GM21528 (cell line): Measurements from ENCODE around the gene OPCML.

Source experiments
- ATAC-seq: cut with Tn5 transposase; IDR thresholded peaks from one replicate; pipeline ENCODE4 v1.9.1; 2021; ENCODE audit warnings: mild to moderate bottlenecking, moderate library complexity; ENCODE audit not compliant: unreplicated experiment, low FRiP score

The OPCML gene

DNA sequence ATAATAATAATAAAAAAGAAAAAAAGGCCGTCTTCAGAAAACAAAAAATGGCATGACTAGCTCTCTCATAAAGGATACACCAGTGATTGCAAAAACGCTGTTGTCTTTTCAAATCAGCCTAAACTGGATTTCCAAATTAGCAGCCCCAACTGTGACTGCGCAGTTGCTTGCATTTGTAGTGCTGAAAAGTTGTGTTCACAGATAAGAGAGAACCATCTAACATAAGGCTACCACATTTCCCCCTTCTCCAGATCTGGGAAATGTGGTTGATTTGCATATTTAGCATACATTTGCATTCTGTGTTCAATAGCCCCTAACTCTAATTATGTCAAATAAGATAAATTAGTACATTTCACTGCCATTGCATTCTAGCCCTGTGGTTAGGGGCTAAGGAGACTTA is 650.7 kb downstream of the OPCML start:
- ATAC-seq: no peak

DNA sequence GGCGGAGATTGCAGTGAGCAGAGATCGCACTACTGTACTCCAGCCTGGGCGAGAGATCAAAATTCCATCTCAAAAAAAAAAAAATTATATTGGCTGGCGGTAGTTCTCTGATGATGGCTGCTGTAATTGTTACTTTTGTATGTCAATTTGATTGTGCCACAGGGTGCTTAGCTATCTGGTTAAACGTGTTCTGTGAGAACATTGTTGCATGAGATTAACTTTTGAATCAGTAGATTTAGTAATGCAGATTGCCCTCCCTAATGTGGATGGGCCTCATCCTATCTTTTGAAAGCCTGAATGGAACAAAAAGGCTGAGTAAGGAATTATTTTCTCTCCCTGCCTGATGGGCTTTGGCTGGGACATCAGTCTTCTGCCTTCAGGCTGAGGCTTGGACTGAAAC is 654.2 kb downstream of the OPCML start:
- no peak for ATAC-seq

DNA sequence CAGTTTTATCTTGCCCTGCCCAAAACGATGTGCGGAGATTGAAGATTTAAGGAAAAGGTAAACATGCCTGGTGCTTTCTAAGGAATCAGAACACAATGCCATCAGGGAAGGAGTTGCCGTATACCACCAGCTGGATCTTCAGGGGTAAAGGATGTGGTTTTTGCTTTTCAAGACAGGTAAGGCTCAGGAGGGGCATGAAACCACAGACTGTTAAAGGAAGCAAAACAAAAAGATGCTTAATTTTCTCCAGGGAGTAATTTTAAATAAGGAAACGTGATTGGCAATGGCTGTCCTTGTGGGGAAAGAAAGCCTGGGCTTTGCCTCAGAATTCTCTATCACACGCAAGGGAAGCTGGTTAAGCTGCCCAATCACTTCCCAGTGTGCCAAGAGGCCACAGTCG is 655.6 kb downstream of the OPCML start:
- ATAC-seq: no peak

DNA sequence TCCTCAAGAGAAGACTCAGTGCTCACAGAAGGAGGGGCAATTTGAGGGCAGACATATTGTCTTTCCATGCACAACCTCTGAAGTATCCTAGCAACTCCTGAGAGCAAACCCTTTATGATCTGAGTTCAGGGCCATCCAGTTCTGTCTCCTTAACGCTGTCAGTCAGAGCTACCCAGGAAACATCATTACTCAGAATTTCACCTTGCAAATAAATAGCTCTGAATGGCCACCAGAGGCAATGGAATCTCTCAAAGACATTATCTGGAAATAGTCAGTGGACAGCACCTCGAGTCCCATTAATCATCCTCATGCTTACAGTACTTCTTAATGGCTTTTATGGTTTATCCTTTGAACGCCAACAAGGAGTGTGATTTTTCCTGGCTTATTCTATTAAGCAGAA is 656.1 kb downstream of the OPCML start:
- ATAC-seq: no peak

DNA sequence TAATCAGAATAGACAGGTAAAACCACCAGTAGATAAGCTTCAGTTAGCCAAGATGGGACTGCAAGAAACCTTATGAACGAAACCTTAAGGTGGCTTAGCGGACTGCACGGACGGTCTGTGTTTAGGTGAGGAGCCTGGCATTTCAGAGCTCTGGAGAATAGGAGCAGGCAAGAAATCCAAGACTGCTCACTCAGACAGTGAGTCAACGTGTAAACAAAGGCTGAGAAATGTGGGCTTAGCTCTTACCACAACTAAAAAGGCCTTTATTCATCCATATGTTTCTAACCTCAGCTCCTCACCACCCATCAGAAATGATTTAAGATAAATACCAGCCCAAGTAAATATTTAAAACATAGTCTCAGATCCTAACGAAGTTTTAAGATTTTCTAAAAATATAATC is 657.7 kb downstream of the OPCML start:
- no peak for ATAC-seq

DNA sequence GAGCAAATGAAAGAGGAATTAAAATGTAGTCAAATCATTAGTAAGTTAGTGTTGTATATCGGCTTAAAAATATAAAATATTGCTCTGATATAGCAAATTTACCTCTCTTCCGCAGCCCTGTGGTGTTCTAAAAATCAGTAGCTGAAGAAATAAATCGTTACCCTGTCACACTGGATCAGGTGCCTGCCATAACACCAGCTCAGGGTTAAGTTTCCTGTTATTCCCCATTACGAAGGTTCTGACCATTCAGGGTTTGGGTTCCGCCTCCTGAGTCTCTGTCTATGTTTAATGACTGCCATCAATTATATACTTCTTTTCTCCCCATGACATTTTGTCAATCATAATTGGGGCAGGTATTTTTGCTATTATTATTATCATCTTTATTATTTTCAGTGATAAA is 658.5 kb downstream of the OPCML start:
- ATAC-seq: no peak

DNA sequence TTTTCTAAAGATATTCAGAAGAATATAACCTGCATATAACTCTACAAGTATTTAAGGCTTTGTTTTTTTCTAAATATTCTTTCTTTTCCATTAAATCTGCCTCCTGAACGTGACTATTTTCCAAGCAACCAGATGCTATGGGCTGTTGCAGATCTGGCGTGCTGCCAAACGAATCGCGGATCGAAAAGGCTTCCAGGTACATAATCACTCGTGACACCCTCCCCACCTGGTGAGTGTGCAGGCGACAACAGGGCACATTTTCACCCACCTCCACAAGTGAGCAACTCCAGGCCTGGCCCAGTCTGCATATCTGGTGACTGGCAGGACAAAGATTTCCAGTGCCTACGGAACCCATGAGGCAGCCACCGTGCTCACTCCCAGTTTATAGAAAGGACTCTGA is 660.1 kb downstream of the OPCML start:
- no peak for ATAC-seq

DNA sequence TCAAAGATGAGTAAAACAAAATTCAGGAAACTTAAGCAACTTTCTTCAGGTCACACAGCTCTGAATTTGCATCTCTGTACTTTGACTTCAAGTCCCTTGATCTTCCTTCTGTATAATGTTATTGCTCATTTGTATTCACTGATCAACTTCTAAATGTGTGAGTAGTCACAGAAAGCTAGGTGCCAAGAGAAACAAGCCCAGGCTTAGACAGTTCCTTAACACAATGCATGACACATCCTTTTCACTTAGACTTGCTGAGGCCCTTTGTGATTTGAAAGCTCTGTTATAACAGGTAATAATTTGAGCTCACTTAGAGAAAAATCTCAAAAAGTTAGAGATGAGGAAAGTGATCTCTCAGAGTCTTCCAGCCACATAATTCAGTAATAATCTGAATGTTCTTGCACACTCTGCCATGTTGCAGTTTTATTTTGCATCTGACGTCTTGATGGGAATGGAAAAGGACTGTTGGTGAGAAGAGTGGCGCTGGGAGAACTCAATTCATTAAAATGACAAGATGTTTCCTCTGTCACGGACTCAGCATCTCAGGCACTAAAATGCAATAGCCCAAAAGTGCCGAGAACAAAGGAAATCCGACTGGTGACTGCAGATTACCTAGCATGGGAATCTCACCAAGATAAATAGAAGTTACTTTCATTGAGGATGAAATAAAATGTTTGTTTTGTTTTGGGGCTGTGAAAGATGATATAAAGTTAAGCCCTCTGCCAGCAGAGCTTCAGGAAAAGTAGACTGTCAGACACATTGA is 665.3 kb downstream of the OPCML start:
- no peak for ATAC-seq

DNA sequence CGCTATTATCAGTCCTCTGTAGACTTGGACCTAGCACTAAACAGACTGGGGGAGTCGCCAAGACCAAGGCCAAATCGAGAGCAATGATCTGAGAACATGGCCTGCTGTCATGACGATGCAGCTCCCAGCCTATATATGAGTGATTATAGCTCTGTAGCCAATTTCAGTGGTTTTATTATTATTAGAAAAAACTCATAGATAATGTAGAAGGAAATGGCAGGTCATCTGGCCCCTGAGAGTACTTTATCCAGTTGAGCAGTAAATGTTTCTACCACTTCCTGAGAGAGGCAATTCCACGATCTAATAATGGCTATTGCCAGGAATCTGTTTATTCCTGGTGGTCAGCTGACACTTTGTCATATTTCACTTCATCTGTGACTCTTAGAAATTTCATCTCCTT is 666.7 kb downstream of the OPCML start:
- ATAC-seq: no peak

DNA sequence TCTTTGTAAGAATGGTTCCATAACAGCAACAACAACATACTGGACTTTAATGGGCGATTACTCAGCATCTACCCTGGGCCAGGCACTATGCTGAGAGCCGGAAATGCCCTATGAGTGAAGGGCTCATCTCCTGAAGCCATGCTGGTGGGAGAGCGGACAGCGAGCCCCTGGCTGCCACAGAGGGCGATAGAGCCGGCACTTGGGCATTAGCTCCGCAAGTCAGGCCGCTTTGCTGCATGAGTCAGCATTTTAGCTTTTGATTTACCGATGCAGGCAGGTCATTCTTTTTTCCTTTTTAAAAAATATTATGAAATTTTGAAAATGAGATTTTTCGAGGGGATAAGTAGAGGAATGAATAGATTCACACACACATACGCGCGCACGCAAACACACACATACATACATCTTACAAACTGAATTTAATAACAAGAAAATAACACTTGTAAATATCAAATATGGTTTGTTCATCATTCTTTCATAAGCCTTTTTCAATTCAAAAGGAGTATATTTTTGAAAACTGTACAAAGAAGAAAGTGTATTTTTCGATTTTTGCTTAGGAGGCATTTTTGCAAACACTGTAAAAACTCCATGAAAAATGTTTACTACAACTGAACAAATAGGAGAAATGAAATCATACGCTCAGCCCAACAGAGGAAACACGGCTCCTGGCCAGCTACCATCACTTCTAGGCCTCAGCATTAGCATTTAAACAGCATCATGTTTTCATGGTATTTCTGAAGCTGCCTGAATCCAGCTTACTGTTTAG is 667.3 kb downstream of the OPCML start:
- no peak for ATAC-seq

DNA sequence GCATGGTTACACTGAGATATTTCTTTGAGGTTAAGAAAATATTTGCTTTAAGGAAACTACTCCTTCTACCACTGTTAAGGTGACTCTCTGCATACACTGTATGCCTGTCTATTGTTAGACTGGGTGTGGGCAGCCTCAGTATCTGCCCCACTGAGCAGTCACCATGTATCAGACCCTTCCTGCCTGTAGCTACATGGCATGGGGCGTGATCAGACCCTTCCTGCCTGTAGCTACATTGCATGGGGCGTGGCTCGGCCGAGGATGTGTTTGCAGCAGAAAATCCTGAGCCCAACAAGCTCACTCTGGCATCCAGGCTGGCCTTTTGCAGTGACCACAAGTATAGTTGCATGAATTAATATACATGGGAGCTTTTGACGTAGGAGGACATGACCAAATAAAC is 669.4 kb downstream of the OPCML start:
- ATAC-seq: no peak

DNA sequence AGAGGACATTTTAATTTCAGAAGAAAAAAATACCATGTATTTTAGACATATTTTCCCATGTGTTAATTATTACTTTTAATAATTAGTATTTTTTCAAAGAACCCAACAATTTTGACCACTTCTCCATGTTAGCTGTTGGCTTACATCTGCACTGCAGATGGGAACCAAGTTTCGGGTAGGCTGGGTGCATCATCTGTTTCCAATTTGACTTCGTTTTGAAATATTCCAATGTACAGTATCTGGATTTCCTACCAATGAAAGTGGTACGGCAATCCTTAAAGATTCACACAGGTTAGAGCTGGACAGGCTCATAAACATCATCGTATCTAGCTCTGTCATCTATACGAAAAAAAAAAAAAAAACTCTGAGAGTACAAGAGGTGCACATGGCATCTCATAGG is 670.2 kb downstream of the OPCML start:
- no peak for ATAC-seq

DNA sequence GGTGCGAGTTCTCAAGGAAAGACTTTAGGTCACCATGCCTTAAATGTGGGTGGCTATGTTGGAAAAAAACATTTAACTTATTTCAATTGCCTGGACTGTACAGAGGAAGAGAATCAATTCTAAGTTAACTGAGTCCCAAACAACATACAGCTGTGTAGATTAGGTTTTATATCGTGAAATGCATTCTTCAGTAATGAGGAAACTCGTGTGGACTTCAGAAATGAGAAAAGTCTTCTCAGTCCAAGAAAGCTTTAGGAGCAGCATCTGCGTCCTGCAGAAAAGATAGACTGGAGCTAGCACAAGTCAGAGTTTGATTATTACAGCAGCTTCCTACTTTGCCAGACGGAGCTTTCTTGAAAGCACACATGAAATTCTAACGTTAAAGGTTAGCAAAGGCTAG is 673.0 kb downstream of the OPCML start:
- ATAC-seq: no peak

DNA sequence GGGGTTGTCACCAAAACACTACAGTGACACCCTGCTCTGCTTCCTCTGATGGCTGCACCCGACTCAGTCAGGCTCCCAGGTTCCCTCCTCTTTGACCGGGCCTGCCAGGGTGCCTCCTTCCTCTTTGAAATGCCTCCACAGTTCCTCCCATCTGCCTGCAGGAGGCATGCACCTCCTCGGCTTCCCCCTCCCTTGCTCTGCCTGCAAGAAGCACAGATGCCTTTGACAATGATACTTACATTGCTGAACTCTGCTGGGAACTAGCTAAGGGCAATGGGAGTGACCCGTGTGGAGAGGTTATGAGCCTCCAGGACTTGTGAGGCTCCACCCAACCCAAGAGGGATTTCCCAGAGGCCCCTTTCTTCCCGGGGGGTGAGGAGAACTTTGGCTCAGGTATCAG is 674.1 kb downstream of the OPCML start:
- no peak for ATAC-seq

DNA sequence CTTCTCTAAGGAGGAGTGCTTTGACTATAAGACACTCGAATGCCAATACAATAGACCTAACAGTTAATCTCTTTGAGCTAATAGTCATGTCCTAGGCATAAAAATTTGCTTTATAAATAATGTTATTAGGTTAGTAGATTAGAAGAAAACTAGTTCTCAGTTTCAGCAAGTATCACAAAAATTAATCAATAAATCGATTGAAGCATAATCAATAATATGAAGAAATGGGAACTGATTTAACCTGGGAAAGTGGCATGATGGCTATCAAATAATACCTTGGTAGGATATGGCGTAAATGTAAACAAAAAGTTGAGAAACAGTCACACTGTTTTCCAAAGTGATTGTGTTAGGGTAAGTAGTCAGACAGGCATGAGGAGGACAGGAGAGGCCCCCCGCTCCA is 676.3 kb downstream of the OPCML start:
- ATAC-seq: no peak

DNA sequence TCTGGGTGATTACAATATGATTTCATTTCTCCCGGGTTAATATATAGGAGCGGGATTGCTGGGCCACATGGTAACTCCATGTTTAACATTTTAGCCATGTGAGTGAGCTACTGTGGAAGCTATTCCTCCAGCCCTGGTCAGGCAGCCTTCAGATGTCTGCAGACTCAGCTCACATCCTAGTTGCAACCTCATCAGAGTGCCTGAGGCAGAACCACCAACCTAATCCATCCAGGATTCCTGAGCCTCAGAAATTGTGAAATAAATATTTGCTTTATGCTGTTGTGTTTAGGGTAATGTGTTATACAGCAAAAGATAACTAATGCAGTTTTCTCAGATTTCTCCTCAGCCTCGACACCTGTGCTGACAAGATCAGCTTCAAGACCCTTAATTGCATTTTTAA is 676.8 kb downstream of the OPCML start:
- ATAC-seq: no peak

DNA sequence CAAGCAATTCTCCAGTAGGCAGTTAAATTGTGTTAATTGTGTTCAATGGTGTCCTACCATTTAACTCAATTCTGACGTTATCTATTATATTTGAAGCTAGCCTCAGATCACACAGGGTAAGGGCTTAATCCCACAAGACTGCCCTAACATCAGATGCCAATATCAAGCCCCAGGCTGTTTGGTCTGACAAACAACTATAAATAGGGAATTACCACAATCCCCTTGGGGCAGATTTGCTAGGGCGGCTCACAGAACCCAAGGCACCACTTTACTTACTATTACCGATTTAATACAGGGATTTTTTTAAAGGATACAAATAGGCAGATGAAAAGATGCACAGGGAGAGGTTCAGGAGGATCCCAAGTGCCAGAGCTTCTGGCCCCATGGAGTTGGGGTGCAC is 678.4 kb downstream of the OPCML start:
- ATAC-seq: no peak

DNA sequence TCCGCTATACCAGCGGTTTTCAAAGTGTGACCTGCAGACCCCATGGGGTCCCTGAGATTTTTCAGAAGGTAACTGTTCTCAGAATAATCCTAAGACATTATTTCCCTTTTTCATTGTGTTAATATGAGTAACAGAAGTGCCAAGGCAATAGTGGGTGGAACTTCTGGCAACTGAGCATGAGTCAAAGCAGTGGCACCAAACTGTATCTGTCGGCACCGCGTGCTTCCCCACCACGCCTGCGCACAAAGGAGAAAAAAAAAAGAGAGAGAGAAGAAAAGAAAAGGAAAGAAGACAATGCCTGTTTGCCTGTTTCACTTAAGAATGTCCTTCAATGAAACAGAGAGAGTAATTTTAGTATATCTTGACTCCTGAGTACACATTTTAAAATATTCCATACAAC is 679.9 kb downstream of the OPCML start:
- ATAC-seq: no peak

DNA sequence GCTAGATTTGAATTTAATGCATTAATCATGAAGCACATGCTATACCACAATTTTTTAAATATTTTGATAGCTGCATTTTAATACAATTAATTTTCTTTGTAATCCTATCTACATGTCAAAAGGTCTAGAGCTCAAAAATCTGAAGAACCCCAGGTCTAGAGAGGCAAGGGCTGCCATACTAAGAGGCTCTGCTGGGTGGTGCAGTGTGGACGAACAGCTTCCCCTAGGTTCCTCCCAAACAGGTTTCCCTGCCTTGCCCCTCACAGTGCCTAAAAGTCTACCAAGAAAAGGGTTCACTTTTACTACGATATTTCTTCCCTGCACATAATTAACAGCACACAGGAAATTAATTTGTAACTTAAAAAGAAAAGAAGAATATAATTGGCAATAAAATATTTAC is 681.1 kb downstream of the OPCML start:
- no peak for ATAC-seq

DNA sequence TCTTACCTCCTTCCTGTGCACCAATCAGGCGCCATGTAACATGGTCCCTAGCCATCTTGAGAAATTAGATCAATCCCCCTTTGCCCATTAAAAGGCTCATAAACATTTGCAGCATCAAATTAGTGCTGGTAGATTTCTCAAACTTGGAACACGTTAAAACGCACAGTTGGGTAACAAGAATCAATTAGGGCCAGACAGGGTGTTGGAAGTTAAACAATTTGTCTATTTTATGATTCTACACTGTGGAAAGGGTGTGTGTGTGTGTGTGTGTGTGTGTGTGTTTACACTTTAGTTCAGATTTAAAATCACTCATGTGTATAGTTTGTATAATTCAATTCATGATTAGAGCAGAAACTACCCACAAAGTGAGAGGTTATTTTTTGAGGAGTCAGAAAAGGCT is 682.0 kb downstream of the OPCML start:
- no peak for ATAC-seq

DNA sequence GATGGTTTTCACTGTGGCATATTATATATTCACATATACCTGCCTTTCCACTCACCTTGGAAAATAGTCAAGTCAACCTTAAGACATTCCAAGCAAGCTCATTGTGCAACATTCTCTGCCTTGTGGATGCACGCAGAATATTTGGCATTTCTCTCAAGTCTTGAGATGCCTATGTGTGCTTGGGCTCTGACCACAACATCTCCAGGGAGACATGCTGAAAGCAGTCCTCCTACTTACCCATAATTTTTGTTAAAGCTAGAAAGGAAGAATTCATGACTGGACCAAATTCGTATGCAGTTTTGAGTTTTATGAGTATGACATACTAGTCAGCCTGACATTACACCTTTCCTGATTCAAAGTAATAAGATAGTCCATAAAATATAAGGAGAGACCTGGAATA is 684.0 kb downstream of the OPCML start:
- no peak for ATAC-seq

DNA sequence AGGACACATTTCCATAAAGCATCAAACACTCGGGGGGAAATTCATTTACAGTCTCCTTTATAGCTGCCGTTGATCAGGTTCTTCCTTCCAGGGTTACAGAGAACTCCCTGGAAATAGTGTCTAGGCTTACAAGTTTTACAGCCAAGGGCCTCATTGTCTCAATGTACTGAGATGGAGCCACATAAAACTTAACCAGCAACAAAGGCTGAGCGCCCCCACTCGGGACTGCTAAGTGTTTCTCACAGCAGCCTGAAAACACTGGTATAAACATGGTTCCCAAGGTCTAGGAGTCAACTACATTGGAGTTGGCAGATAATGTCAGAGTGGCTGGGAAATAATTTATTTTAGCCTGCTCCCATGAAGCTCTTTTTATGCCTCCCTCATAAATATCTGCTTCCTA is 686.2 kb downstream of the OPCML start:
- ATAC-seq: no peak
